IPS-NIHi7 (cell line): Measurements from ENCODE around the gene ZNF134.

Experiments used
- DNase-seq: peaks from one replicate; pipeline ENCODE4 v3.0.0; 2012; ENCODE audit warnings: mixed read lengths; ENCODE audit errors: extremely low spot score

Gene ZNF134

DNA sequence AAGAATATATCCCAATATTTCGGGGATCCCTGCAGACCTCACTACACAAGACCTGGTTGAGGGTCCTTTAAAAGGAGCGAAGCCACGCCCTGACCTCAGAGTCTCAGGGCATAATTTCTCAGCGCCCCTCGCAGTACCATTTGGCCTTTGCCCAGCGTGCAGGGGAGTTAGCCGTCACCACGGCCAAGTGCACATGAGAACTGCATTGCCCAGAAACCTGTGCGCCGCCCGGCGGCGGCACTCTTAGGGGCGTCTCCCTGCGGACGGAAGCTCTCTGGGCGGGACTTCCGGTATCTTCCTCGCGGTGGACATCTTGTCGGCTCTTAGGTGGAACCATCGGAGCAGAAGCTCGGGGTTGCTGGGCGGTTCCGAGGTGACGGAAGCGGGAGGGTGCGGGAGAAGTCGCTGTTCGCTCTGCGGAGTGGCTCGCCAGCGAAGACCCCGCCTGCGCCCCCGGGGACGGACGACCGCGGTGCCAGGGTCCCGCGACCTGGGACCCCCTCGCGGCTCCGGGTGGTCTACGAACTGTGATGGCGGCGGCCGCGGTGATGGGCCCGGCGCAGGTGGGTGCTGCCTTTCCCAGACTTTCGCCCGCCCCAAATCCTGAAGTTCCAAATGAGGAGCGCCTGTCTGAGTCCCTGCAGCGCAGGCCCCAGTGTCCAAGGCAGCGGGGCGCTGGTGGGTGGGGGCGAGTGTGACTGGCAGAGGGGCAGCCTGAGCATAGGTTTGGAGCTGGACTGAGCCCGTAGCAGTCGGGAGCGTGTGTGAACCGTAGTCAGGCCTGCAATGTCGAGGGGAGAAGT, at the start of gene ZNF134:
ZNF134 (plus strand) TSS at position 302 of the 803 bp plus-strand sequence. CDS start 5,227 bp downstream, outside the sequence.
- peak; percentile 97 for DNase-seq

DNA sequence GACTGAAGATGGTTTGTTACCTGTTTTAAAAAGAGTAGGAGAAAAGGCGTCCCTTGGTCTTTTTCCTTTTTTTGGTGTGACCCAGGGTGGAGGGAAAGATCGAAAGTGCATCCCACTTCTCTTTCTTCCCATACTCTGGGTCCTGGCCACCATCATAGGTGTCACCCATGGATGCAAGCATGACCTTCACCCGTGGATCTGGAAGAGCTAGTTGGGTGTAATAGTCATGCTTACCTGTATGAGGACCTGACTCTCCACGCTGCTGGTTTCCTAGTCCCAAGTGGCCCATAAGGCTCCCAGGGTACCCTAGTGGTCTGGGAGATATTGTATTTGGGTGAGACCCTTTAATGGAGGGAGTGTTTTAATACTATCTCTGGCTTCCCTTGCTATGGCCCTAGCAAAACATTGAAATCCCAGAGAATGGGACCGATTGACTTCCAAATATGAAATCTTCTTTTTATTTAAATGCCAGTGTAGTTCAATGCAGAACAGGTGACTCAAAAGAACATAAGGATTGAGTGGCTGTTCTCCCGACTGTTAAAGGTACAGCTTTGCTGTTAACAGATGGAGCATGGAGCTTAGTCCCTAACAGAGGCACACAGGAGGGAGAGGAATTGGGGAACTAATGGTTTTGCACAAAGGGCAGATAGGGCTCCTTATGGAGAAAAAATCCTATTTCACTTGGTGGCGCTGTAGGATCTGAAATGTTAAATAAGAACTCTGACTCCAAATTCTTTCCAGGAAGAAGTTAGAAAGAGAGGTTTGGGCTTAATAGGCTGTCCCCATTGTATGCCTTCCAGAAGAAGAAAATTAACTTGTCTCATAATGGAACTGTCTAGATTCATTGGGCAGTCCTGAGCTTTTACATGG, 47.4 kb upstream of the ZNF134 start:
- DNase-seq, result no peak

DNA sequence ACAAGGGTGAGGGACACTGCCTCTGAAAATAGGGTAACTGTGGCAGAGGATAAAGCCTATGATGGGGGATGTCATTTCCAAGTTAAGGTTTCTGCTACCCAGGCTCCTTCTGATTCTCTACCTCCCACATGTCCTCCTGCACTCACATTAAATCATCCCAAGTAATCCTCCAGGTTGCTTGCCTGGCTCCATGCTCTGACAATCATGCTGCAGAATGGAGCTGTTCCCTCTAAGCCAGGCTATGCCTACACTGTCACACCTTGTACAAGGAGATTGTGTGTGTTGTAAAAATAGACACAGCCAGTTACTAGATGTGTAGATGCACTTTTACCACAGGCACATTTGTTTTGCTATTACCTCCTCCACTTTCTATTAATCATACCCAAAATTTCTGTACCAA, 43.3 kb upstream of the ZNF134 start:
- DNase-seq, result no peak

DNA sequence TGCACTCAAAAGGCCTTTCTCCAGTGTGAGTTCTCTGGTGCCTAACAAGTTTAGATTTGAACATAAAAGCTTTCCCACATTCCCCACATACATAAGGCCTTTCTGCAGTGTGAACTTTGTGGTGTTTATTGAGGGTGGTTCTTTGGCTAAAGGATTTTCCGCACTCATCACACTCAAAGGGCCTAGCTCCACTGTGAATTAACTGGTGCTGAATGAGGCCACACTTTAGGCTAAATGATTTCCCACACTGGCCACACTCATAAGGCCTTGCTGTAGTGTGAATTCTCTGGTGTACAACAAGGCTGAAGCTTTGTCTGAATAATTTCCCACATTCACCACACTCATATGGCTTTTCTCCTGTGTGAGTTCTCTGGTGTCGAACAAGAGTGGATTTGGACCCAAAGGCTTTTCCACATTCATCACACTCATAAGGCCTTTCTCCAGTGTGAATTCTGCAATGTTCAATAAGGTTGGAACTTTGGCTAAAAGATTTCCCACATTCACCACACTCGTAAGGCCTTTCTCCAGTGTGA, 41.6 kb upstream of the ZNF134 start:
- DNase-seq, result no peak

DNA sequence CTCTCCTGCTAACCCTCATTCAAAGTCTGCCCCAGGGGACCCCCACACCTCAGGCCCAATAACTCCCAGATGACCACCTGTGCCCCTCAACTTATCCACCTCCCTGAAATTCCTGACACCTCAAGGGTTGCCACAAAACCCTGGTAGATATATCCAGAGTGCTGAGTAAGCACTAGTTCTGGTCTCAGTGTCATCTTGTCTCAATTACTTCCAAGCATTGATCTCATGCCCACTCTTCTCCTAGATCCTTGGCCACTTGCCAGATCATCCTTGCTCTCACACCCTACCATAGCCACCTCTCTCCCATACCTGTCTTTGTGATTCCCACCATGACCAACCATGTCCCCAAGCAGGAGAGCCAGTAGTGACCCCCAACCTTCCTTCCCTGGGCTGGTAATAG, 37.4 kb upstream of the ZNF134 start:
- DNase-seq, result no peak

DNA sequence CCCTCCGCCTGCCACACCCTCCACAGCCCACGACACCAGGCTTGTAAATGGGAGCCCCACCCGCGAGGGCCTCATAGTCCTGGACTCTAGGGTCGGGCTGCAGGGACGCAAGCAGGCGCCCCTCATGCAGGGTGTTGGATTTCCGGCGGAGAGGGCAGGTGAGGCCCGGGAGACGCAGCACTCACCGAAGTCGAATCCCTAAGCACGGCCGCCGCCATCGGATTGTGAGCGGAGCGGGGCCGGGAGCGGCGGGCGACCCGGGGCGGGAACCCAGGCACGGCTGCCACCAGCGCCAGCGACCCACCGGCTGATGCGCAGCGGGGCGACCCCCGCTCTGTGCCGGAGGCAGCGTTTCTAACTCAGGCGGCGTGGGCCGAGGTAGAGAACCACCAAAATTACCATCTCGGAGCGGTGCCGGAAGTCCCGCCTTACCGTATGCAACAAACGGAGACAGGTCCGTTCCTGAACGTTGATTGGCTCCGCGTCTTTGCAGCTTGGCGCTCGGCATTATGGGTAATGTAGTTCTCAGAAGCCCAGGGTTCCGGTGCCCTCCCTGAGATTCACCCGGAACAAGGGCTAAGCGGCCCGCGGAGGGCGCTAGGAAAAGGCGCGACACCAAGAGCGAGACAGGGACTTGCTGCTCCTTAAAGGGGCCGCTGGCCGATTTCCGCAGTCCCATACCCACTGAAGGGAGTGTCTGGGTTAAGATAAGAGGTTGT, 35.4 kb upstream of the ZNF134 start, which contains the start of gene ZNF416:
ZNF416 (minus strand) TSS at position 425 of the 719 bp plus-strand sequence; CDS start at position 218, 207 bp downstream.
- peak; percentile 99 for DNase-seq

DNA sequence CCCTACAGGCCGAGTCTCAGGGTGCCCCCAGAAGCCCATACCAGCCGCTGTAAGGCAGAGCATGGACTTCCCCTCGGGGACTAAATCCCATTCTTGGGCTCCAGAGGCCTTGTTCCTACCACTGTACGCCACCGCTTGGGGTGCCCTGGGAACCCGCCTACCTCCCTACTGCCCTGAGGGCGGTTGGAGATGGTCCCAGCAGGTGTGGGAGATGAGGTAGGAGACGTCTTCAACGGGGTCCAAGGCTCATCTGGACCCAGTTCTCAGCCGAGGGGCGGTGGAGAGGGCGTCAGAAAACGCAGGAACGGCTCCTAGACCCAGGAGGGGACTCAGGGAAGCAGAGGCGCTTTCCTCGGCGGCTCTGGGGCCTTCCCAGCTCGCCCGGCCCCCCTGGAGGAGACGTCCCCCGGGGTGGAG, 30.9 kb upstream of the ZNF134 start:
- no peak for DNase-seq

DNA sequence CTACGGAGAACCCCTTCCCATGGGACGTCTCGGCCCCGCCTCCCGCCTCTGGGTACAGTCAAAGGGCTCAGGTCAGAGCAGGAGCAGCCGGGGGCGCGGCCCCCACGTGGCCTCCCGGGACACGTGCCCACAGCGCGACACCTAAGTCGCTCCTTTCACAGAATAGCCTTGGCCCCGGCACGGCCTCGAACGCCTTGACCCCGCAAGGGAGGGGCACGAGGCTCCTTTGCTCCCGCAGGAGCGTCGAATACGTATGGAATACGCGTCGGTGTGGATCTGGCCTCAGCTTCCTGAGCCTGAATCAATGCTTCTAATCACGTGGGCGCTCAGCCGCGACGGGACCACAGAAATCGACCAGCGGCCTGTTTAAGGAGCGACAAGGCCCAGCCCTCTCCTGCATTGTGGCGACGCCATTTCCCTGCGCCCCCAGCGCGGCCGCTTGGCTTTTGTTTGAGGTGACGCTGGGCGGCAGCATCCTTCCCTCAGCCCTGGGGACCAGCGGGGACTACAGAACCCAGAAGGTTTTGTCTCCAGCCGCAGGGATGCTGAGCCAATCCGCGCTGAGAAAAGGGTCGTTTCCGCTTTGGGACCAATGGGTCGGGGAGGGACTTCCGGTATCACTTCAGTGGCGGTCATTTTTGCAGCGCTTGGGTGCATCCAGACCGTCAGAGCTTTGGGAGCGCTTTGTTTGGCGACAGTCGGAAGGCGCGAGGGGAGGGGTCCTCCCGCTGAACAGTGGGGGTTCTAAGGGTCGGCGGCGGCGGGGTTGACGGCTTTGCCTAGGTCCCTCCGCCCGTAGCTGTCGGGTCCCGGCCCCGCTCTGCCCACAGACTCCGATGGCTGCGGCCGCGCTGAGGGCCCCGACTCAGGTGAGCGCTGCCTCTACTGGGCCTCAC, 30.3 kb upstream of the ZNF134 start, which contains the start of gene ZIK1:
ZIK1 (plus strand) TSS at position 625 of the 896 bp plus-strand sequence; CDS start at position 837, 212 bp downstream.
- peak; percentile 99 for DNase-seq

DNA sequence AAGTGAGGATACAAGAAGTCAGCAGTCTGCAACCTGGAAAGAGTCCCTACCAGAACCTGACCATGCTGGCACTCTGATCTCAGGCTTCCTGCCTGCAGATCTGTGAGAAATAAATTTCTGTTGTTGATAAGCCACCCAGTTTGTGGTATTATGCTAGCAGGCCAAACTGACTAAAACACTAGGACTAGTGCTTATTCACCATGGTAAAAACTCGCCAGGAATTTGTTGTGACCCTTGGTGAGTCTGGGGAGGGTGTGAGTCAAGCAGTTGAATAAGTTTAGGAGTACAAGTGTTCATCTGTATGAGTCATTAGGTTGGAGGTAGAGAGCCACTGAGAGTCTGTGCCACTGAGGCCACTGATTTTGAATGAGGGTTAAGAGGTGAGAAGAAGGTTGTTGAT, 26.5 kb upstream of the ZNF134 start:
- no peak for DNase-seq

DNA sequence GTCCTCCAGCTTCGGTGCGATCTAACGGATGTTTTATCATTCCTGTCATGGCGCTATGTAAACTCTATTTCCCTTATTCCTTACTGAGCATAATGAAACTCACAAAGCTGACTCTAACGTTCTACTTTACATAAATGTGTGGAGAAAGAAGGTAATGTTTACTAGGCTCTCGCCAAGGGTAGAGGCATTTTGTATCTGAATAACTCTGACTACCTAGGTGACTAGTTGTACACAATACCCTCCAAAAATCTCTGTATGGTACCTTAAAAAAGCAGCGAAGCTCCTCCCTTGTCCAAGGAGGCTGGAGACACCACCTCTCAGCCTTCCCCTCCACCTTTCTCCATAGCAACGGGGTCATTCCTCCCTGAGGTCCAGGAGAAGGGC, 14.7 kb upstream of the ZNF134 start:
- no peak for DNase-seq

DNA sequence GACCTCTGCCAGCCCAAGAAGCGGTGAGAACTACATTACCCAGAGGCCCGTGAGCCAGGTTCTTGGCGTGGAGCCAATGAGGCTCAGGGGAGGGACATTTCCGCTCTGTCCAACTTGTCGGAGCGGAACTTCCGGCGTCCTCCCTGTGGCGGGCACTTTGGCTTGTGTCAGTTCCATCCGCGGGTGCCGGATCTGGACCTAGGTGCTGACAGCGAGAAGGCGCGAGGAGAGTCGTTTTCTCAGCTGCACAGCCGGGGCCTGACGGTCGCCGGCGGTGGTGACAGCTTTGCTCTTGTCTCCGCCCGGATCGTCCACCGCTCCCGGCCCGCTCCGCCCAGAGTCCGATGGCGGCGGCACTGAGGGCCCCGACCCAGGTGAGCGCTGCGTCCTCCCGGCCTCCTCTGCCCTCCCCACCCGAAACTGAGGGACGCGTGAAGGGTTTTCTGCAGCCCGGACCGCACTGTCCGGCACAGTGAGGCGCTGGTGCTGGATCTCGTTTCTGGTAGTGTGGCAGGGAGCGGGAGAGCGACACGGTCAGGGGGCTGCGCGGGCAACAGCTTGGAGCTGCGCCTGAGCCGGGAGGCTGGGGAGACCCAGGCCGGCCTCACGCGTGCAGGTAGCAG, 14.2 kb upstream of the ZNF134 start, which contains the start of gene ZNF530:
ZNF530 (plus strand) TSS at position 125 of the 623 bp plus-strand sequence. CDS start 4,461 bp downstream, outside the sequence.
- DNase-seq, result peak; percentile 96

DNA sequence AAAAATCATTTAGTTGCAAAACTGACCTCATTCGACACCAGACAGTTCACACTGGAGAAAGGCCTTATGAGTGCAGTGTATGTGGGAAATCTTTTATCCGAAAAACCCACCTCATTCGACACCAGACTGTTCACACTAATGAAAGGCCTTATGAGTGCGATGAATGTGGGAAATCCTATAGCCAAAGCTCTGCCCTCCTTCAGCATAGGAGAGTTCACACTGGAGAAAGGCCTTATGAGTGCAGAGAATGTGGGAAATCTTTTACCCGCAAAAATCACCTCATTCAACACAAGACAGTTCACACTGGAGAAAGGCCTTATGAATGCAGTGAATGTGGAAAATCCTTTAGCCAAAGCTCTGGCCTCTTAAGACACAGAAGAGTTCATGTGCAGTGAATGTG, 7.1 kb upstream of the ZNF134 start:
- DNase-seq, result no peak

DNA sequence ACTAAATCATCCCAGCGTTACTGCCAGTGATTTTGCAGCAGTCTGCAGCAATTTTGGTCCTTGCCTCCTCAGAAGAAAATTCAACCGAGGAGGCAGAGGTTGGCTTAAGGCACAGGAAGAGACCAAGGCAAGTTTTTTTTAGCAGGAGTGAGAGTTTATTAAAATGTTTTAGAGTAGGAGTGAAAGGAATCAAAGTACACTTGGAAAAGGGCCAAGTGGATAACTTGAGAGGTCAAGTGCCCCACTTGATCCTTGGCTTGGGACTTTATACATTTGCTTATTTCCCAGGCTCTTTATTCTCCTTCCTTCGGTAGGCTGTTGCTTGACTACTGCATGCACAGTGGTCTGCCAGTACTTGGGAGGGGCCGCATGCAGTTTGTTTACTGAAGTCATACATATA, 2.9 kb upstream of the ZNF134 start:
- no peak for DNase-seq

DNA sequence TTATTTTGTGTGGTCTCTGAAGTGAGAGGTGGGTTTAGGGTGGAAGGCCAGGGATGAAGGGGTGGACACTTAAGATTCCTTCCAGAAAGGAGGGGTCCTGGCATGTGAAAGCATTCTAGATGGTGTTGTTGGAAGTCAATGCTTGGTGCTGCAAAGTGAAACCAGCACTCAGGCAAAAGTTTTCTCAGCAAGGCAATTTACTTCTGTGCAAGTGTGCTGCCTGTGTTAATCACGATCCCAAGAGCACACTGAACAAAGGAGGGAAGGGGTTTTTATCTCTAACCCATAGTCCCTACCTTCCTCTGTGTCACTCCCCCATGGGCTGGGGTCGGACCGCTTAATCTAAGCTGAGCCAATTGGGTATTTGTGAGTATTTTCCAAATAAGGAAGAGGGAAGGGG, 1.3 kb downstream of the ZNF134 start:
- no peak for DNase-seq

DNA sequence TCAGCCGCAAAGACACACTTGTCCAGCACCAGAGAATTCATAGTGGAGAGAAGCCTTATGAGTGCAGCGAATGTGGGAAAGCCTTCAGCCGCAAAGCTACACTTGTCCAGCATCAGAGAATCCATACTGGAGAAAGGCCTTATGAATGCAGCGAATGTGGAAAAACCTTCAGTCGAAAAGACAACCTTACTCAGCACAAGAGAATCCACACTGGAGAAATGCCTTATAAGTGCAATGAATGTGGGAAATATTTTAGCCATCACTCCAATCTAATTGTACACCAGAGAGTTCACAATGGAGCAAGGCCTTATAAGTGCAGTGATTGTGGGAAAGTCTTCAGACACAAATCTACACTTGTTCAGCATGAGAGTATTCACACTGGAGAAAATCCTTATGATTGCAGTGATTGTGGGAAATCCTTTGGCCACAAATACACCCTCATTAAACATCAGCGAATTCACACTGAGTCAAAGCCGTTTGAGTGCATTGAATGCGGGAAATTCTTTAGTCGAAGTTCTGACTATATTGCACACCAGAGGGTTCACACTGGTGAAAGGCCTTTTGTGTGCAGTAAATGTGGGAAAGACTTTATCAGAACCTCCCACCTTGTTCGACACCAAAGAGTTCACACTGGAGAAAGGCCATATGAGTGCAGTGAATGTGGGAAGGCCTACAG, 6.8 kb downstream of the ZNF134 start:
- no peak for DNase-seq

DNA sequence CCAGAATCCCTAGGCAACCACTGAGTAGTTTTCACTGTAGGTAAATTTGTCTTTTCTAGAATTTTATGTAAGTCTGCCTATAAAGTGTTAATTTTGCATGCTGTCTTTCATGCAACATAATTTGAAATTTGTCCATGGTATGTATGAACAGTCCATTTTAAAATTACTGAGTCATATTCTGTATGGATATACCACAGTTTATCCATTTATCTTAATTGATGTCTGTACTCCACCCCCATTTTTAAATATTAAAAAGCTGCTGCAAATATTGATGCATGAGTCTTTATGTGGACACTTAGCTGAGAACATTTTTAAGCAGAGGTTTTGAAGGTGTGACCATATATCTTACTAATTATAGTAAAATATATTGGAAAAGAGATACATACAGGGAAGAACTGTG, 9.0 kb downstream of the ZNF134 start:
- DNase-seq, result no peak

DNA sequence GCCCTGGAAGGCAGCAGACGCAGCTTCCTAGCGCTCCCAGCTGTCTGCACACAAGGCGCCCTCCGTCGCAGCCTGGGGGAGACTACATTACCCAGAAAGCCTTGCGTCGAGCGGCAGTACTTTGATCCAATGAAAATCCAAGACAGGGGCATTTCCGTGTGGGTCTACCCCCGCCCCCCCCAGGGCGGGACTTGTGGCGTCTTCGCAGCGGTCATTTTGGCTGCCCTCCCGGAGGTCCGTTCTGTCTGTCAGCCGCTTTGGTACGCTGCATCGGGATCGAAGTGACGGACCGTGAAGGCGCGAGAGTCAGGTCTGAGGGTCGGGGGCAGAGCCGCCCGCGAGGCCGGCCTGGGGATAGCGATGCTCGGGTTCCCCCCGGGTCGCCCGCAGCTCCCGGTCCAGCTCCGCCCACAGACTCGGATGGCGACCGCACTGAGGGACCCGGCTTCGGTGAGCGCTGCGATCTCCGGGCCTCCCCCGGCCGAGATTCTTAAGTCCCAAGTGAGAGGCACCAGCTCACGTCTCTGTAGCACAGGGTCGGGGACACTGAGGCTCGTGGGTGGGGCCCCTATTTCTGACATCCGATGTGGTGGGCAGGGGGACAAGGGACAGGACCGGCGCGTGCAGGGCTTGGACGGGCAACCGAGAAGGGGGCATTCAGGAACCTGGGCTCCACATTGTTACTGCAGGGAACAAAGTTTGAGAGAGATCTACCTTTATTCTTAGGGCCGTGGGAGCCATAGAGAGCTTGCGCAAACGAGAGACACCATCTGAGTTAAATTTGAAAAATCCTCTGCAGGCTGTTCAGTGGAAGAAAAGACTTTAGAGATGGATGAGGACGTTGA, 19.2 kb downstream of the ZNF134 start, which contains the start of gene ZNF211:
ZNF211 (plus strand) TSS at position 182 of the 845 bp plus-strand sequence; CDS start at position 361, 179 bp downstream.
- DNase-seq, result peak; percentile 98

DNA sequence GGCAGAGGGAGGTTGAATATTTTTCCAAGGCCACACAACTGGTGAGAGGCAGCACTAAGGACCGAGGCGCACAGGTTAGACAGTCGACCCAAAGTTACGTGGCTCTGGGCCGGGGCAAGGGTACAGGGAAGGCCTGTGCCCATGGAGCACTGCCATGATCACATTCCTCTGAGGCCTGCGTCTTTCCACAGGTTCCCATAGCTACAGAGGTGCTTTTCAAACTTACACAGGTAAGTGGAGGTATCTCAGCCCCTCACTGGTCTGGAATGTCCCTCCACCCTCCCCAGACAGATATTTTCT, 19.7 kb downstream of the ZNF134 start:
- no peak for DNase-seq

DNA sequence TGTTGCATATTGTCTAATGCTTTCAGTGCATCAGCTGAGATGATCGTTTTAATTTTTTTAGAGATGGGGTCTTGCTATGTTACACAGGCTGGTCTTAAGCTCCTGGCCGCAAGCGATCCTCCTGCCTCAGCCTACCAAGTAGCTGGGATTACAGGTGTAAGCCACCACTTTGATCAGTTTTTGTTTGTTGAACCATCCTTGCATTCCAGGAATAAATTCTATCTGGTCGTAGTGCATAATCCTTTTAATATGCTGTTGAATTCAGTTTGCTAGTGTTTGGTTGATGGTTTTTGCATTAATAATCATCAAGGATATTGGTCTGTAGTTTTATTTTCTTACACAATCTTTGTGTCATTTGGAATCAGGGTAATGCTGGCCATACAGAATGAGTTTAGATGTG, 23.3 kb downstream of the ZNF134 start:
- DNase-seq, result no peak
